ENCODE data around the gene COA1. TPM values are rescaled to one million over a fixed set of nuclear protein-coding genes. Genes with fewer than 3 reads are reported as not detected.

Gene COA1
- total RNA-seq, 1 experiment from 2014 or later: 65.5 TPM

DNA sequence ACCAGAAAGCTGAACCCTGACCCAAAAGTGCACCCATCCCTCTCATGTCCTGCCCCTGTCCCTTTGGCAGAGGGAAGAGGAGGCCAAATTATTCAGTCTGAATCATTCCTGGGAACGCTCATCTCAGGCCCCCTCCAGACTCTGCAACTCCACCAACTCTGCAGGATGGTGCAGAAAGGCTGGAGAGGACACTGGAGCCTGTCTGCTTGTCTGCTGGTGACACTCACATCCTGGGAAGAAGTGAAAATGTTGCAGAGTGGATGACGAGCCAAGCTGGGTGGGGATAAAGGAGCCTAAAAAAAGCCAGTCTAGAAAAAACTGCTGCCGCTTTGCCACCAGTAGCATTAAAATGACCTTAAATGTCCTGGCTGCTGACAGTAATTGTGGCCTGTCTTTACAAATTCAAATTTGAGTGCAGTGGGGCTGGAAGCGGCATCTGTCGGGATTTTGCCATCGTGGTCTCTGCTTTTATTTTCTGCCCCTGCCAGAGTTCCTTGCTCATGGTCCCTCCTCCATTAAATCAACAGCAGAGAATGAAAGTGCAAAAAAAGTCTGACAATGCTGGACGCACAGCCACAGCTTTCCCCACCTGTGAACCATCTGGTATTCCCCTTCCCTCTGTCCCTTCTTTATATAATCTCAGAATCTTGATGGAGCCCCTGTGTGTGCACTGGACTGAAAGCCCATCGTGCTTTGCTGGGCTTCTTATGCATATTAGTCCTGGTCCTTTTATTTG, 82.6 kb downstream of the COA1 start:
- Histone ChIP-seq H3K9me3 (ENCODE audit: control insufficient read depth, insufficient read depth, low read depth, low read length) (no peaks in the 10 kb centered on the region), H3K27me3 (ENCODE audit: control insufficient read depth, insufficient read depth, low read length) (no peaks in the 10 kb centered on the region), H3K27ac (ENCODE audit: low read length) (peak overlapping the region; percentile 69), H3K36me3 (ENCODE audit: control insufficient read depth, insufficient read depth, low read length) (no peaks in the 10 kb centered on the region; the same call in 1 of the 2 replicates), H3K4me3 (ENCODE audit: low read depth in 2 of 2, low read length in 2 of 2) (no peak overlapping the region), H3K4me1 (ENCODE audit: control insufficient read depth, insufficient read depth, low read length) (peaks cover 48% of the 10 kb centered on the region)
- intact Hi-C loops (cut with micrococcal nuclease; ENCODE audit: unreplicated experiment): loop anchor here (5.0 kb wide), 1 partner anchor 51 kb away; no protein-coding TSS in a partner anchor
- in situ Hi-C loops (cut with HindIII; ENCODE audit: low pct_unique_long_range_greater_than_20kb, low sequenced_read_pairs): no loop called here
- POLR2A ChIA-PET: interaction anchor here (1.3 kb wide), 1 partner anchor 64 kb away, joined by 8 read pairs; the partner anchor contains the start of gene STK17A
- CTCF ChIA-PET: interaction anchor here (1.1 kb wide), 1 partner anchor 64 kb away, joined by 5 read pairs; the partner anchor contains the start of gene STK17A
- TF ChIP-seq, protein P1, sequence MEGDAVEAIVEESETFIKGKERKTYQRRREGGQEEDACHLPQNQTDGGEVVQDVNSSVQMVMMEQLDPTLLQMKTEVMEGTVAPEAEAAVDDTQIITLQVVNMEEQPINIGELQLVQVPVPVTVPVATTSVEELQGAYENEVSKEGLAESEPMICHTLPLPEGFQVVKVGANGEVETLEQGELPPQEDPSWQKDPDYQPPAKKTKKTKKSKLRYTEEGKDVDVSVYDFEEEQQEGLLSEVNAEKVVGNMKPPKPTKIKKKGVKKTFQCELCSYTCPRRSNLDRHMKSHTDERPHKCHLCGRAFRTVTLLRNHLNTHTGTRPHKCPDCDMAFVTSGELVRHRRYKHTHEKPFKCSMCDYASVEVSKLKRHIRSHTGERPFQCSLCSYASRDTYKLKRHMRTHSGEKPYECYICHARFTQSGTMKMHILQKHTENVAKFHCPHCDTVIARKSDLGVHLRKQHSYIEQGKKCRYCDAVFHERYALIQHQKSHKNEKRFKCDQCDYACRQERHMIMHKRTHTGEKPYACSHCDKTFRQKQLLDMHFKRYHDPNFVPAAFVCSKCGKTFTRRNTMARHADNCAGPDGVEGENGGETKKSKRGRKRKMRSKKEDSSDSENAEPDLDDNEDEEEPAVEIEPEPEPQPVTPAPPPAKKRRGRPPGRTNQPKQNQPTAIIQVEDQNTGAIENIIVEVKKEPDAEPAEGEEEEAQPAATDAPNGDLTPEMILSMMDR (IDR thresholded peaks at IDR 0.05): no peak
- TF ChIP-seq POLR2AphosphoS5 (IDR thresholded peaks at IDR 0.05; ENCODE audit: low read depth, low read length) (no peak), SIN3A (IDR thresholded peaks at IDR 0.05; ENCODE audit: borderline replicate concordance, insufficient read depth, low read depth, low read length) (no peak), TCF7L2 (IDR thresholded peaks at IDR 0.05; ENCODE audit: low read depth, low read length) (no peak)
- TF ChIP-seq, protein P2, sequence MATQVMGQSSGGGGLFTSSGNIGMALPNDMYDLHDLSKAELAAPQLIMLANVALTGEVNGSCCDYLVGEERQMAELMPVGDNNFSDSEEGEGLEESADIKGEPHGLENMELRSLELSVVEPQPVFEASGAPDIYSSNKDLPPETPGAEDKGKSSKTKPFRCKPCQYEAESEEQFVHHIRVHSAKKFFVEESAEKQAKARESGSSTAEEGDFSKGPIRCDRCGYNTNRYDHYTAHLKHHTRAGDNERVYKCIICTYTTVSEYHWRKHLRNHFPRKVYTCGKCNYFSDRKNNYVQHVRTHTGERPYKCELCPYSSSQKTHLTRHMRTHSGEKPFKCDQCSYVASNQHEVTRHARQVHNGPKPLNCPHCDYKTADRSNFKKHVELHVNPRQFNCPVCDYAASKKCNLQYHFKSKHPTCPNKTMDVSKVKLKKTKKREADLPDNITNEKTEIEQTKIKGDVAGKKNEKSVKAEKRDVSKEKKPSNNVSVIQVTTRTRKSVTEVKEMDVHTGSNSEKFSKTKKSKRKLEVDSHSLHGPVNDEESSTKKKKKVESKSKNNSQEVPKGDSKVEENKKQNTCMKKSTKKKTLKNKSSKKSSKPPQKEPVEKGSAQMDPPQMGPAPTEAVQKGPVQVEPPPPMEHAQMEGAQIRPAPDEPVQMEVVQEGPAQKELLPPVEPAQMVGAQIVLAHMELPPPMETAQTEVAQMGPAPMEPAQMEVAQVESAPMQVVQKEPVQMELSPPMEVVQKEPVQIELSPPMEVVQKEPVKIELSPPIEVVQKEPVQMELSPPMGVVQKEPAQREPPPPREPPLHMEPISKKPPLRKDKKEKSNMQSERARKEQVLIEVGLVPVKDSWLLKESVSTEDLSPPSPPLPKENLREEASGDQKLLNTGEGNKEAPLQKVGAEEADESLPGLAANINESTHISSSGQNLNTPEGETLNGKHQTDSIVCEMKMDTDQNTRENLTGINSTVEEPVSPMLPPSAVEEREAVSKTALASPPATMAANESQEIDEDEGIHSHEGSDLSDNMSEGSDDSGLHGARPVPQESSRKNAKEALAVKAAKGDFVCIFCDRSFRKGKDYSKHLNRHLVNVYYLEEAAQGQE (IDR thresholded peaks at IDR 0.05; ENCODE audit: insufficient read depth in 1 of 2, low read depth in 2 of 2, low read length in 1 of 2): no peak
- DNase-seq (ENCODE audit: low read depth, low spot score): no peak
- no TSS peak for BruUV-seq (replicated peaks)
- ATAC-seq: no peak

DNA sequence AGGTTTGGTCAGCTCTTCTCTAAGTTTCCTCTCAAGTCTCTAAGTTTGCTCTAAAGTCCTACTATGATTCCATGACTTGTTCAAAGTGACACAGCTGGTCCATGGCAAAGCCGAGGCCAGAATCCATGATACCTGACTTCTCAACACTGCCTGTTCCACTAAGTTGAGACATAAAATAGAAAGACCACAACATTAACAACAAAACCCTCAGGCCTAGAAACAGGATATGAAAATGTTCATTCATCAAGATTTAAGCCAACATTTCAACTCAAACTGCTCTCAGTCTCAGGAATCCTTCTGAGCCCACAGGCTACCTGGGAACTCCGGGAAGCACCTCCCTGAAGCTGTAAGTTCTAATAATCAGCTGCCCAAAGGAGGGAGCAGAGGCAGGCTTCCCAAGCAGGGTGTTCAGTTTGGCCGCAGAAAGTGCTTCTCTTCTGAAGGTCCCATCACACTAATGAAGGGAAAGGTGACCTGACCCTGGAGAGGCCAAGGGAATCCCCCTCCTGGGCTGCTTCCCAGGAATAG, 83.6 kb downstream of the COA1 start:
- Histone ChIP-seq H3K9me3 (ENCODE audit: control insufficient read depth, insufficient read depth, low read depth, low read length) (no peaks in the 10 kb centered on the region), H3K27ac (ENCODE audit: low read length) (0 out of 2 replicates have a peak overlapping the region, but pooled peaks have one; percentile 6), H3K27me3 (ENCODE audit: control insufficient read depth, insufficient read depth, low read length) (no peaks in the 10 kb centered on the region), H3K4me1 (ENCODE audit: control insufficient read depth, insufficient read depth, low read length) (peaks cover 41% of the 10 kb centered on the region), H3K4me3 (ENCODE audit: low read depth in 2 of 2, low read length in 2 of 2) (no peak overlapping the region), H3K36me3 (ENCODE audit: control insufficient read depth, insufficient read depth, low read length) (no peaks in the 10 kb centered on the region; the same call in 1 of the 2 replicates)
- intact Hi-C loops (cut with micrococcal nuclease; ENCODE audit: unreplicated experiment): loop anchor here (5.0 kb wide), 1 partner anchor 52 kb away; no protein-coding TSS in a partner anchor
- ChIA-PET POLR2A (interaction anchor here (1.3 kb wide), 1 partner anchor 63 kb away, joined by 8 read pairs; the partner anchor contains the start of gene STK17A), CTCF (interaction anchor here (1.1 to 1.6 kb wide), 2 partner anchors 63 kb away, joined by 5 read pairs; partner anchors contain the start of gene STK17A)
- no peak for DNase-seq (ENCODE audit: low read depth, low spot score)
- TF ChIP-seq, protein P1 (IDR thresholded peaks at IDR 0.05): no peak
- TF ChIP-seq TCF7L2 (IDR thresholded peaks at IDR 0.05; ENCODE audit: low read depth, low read length) (no peak), POLR2AphosphoS5 (IDR thresholded peaks at IDR 0.05; ENCODE audit: low read depth, low read length) (no peak), SIN3A (IDR thresholded peaks at IDR 0.05; ENCODE audit: borderline replicate concordance, insufficient read depth, low read depth, low read length) (no peak)
- TF ChIP-seq, protein P2 (IDR thresholded peaks at IDR 0.05; ENCODE audit: insufficient read depth in 1 of 2, low read depth in 2 of 2, low read length in 1 of 2): no peak
- in situ Hi-C loops (cut with HindIII; ENCODE audit: low pct_unique_long_range_greater_than_20kb, low sequenced_read_pairs): no loop called here
- no peak for ATAC-seq
- BruUV-seq (replicated peaks): no TSS peak
